Left ventricle myocardium inferior (tissue), 1 donor: Measurements from ENCODE around the gene FIGN. TPM values are rescaled to one million over a fixed set of nuclear protein-coding genes. Genes with fewer than 3 reads are reported as not detected.

Experiments
- DNase-seq: peaks from one replicate; pipeline ENCODE4 v3.0.0-alpha.2; 2020
- H3K27ac ChIP-seq: fragments of 200-600 bp; replicated peaks from 2 replicates; pipeline ENCODE4 v1.8.0; 2021
- H3K27me3 ChIP-seq: fragments of 200-600 bp; 2 replicates; pipeline ENCODE4 v1.8.0; 2021; ENCODE audit warnings: low read depth
- H3K36me3 ChIP-seq: fragments of 200-600 bp; 2 replicates; pipeline ENCODE4 v1.8.0; 2021
- H3K4me1 ChIP-seq: fragments of 200-600 bp; 2 replicates; pipeline ENCODE4 v1.8.0; 2021
- H3K4me3 ChIP-seq: fragments of 200-600 bp; 2 replicates; pipeline ENCODE4 v1.8.0; 2021; ENCODE audit warnings: mild to moderate bottlenecking, moderate library complexity
- H3K9me3 ChIP-seq: fragments of 200-600 bp; replicated peaks from 2 replicates; pipeline ENCODE4 v1.8.0; 2021
- CTCF ChIP-seq: fragments of 200-600 bp; IDR thresholded peaks from 2 replicates; pipeline ENCODE4 v1.8.0; 2021; ENCODE audit warnings: antibody characterized with exemption, mild to moderate bottlenecking, borderline replicate concordance
- intact Hi-C: fragments of 100-400 bp; cut with micrococcal nuclease; formaldehyde crosslinking; loops from one replicate; pipeline ENCODE4 v1.11.0; 2022
- total RNA-seq: library from RNA; stranded (reverse); fragmentation: NEBNext Ultra II Directional; extraction: Animal tissue kit (Norgen Biotek cat#: 25700); gene quantifications from one replicate; pipeline ENCODE4 v1.2.1, GENCODE V29; 2021
- donor health status: DM: no; HTN: yes; CAD: no; lungs with severe emphysema.

The FIGN gene
- total RNA-seq, 1 donor from 2014 or later = 12.9 TPM

GRCh38 chr2:163606878-163607277 lies 128.9 kb downstream of the FIGN start:
- Histone ChIP-seq H3K9me3 (no peaks in the 10 kb centered on the region), H3K4me1 (peaks cover 51% of the 10 kb centered on the region), H3K27ac (no peak overlapping the region), H3K4me3 (no peak overlapping the region), H3K27me3 (no peaks in the 10 kb centered on the region), H3K36me3 (peaks cover 18% of the 10 kb centered on the region)
- intact Hi-C loops = no loop called here
- DNase-seq = no peak
- TF ChIP-seq CTCF = no peak

- H3K27ac ChIP-seq = no peak overlapping the region
- no peaks in the 10 kb centered on the region for H3K27me3 ChIP-seq
- intact Hi-C loops = no loop called here
- H3K9me3 ChIP-seq = no peaks in the 10 kb centered on the region
- no peak overlapping the region for H3K4me3 ChIP-seq
- H3K4me1 ChIP-seq = peaks cover 55% of the 10 kb centered on the region
- H3K36me3 ChIP-seq = peaks cover 10% of the 10 kb centered on the region
- TF ChIP-seq CTCF = no peak
- no peak for DNase-seq
These were observed 130.0 kb downstream of the FIGN start for GRCh38 chr2:163605779-163606178.

- Histone ChIP-seq H3K4me3 (no peak overlapping the region), H3K27ac (no peak overlapping the region), H3K27me3 (no peaks in the 10 kb centered on the region), H3K9me3 (no peaks in the 10 kb centered on the region), H3K4me1 (peaks cover 55% of the 10 kb centered on the region), H3K36me3 (peaks cover 4% of the 10 kb centered on the region)
- DNase-seq = no peak
- intact Hi-C loops = no loop called here
- no peak for TF ChIP-seq CTCF
These were observed 130.8 kb downstream of the FIGN start for GRCh38 chr2:163604941-163605555.

GRCh38 chr2:163602196-163602595 lies 133.6 kb downstream of the FIGN start:
- H3K27ac ChIP-seq = peak overlapping the region; percentile 20
- peaks cover 31% of the 10 kb centered on the region for H3K4me1 ChIP-seq
- no peaks in the 10 kb centered on the region for H3K36me3 ChIP-seq
- no peak for DNase-seq
- intact Hi-C loops = no loop called here
- no peak for TF ChIP-seq CTCF
- no peak overlapping the region for H3K4me3 ChIP-seq
- H3K27me3 ChIP-seq = no peaks in the 10 kb centered on the region
- H3K9me3 ChIP-seq = no peaks in the 10 kb centered on the region

GRCh38 chr2:163601377-163601776 lies 134.4 kb downstream of the FIGN start:
- no peaks in the 10 kb centered on the region for H3K36me3 ChIP-seq
- intact Hi-C loops = no loop called here
- peaks cover 31% of the 10 kb centered on the region for H3K4me1 ChIP-seq
- H3K27ac ChIP-seq = no peak overlapping the region
- no peaks in the 10 kb centered on the region for H3K27me3 ChIP-seq
- TF ChIP-seq CTCF = no peak
- no peak overlapping the region for H3K4me3 ChIP-seq
- no peak for DNase-seq
- H3K9me3 ChIP-seq = no peaks in the 10 kb centered on the region
